ENCODE measurements around the gene SLC9A9. TPM values are rescaled to one million over a fixed set of nuclear protein-coding genes. Genes with fewer than 3 reads are reported as not detected.

SLC9A9 gene
- total RNA-seq, 1 donor from 2014 or later: 4.9 TPM

GRCh38 chr3:143217283-143217682, 631.0 kb downstream of the SLC9A9 start:
- TF ChIP-seq CTCF (IDR thresholded peaks at IDR 0.05; ENCODE audit: borderline replicate concordance): no peak
- intact Hi-C loops (cut with micrococcal nuclease): no loop called here
- Histone ChIP-seq H3K4me3 (no peak overlapping the region), H3K27ac (replicated peaks) (no peak overlapping the region), H3K9me3 (replicated peaks) (no peaks in the 10 kb centered on the region), H3K36me3 (no peaks in the 10 kb centered on the region), H3K4me1 (no peaks in the 10 kb centered on the region), H3K27me3 (ENCODE audit: low read depth) (no peaks in the 10 kb centered on the region)
- DNase-seq: no peak

- peak overlapping the region; percentile 7 for H3K4me3 ChIP-seq
- no peaks in the 10 kb centered on the region for H3K4me1 ChIP-seq
- peak overlapping the region; percentile 30 for H3K27ac ChIP-seq (replicated peaks)
- H3K27me3 ChIP-seq (ENCODE audit: low read depth): no peaks in the 10 kb centered on the region
- no peaks in the 10 kb centered on the region for H3K9me3 ChIP-seq (replicated peaks)
- H3K36me3 ChIP-seq: no peaks in the 10 kb centered on the region
- TF ChIP-seq CTCF (IDR thresholded peaks at IDR 0.05; ENCODE audit: borderline replicate concordance): no peak
- intact Hi-C loops (cut with micrococcal nuclease): no loop called here
- DNase-seq: no peak
These were observed 631.5 kb downstream of the SLC9A9 start for GRCh38 chr3:143216709-143217182.

Other genes with a start within 250 kb of the SLC9A9 start
- gene DIPK2A, start 123.4 kb upstream of the SLC9A9 start, total RNA-seq: 8.4 TPM

Data from left ventricle myocardium inferior (tissue), 1 donor.